OCI-LY3 (cell line): ENCODE measurements around the gene POPDC3.

Source experiments
- EZH2phosphoT487 ChIP-seq: fragments of 200-600 bp; shearing (Covaris generic); IDR thresholded peaks from 2 replicates; pipeline ENCODE4 v1.6.1; 2018; ENCODE audit warnings: antibody characterized with exemption, mixed run types, low read depth
- TF ChIP-seq, protein P1 (sequence below): fragments of 200-600, 300-600 bp; sonication (generic); IDR thresholded peaks from 2 replicates; pipeline ENCODE4 v1.5.1; 2014; ENCODE audit warnings: antibody characterized with exemption, low read length, low read depth

DNA sequence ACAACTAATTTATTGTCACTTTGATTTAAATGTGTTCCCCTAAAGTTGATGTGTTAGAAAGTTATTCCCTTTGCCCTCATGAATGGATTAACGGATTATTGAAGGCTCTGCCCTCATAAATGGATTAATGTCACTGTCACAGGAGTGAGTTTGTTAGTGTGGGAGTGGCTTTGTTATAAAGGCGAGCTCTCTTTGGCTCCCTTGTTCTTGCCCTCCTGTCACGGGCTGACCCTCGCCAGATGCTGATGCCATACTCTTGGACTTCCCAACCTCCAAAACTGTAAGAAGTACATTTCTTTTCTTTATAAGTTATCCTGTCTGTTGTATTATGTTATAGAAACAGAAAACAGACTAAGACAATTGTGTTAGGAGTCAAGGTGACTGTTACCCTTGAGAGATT is 22.7 kb upstream of the POPDC3 start:
- TF ChIP-seq, protein P1, sequence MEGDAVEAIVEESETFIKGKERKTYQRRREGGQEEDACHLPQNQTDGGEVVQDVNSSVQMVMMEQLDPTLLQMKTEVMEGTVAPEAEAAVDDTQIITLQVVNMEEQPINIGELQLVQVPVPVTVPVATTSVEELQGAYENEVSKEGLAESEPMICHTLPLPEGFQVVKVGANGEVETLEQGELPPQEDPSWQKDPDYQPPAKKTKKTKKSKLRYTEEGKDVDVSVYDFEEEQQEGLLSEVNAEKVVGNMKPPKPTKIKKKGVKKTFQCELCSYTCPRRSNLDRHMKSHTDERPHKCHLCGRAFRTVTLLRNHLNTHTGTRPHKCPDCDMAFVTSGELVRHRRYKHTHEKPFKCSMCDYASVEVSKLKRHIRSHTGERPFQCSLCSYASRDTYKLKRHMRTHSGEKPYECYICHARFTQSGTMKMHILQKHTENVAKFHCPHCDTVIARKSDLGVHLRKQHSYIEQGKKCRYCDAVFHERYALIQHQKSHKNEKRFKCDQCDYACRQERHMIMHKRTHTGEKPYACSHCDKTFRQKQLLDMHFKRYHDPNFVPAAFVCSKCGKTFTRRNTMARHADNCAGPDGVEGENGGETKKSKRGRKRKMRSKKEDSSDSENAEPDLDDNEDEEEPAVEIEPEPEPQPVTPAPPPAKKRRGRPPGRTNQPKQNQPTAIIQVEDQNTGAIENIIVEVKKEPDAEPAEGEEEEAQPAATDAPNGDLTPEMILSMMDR = no peak
- TF ChIP-seq EZH2phosphoT487 = no peak
